GM13977 (cell line): Measurements from ENCODE around the gene POLD1.

Experiments
- DNase-seq: peaks from one replicate; pipeline ENCODE4 v3.0.0; 2012; ENCODE audit warnings: low spot score
- in situ Hi-C: fragments of 300-500 bp; cut with MboI; formaldehyde crosslinking; loops from one replicate; pipeline ENCODE4 v1.12.0; 2022; ENCODE audit warnings: low sequenced_read_pairs, low pct_unique_long_range_greater_than_20kb, mixed read lengths, inconsistent platforms; ENCODE audit not compliant: unreplicated experiment
- TF ChIP-seq, protein P1 (sequence below): IDR thresholded peaks from 2 replicates; pipeline ENCODE4 v1.5.1; 2012; ENCODE audit warnings: mild to moderate bottlenecking, control low read depth; ENCODE audit not compliant: insufficient read depth; ENCODE audit errors: extremely low read depth, missing control alignments

Gene POLD1

DNA sequence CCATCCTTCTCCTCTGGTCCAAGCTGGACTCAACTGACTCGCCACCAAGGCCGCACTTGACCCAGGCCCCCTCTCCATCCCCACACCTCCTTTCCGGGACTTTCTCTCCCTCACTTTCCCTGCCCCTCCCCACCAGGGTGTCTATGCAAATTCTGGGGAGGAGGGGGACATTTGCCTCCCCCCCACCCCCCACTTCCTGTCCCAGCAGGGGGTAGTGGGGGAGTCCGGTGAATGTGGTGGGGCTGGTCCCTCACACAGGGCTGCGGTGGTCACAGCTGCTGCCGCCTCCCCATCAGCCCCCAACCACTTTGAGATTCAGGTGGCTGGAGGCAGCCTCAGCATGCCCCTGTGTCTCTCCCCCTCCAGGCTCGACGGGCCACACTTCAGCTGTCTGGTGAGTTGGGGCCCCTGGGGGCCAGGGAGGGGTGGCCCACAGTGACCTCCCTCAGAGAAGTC lies 35.5 kb downstream of the POLD1 start:
- TF ChIP-seq, protein P1, sequence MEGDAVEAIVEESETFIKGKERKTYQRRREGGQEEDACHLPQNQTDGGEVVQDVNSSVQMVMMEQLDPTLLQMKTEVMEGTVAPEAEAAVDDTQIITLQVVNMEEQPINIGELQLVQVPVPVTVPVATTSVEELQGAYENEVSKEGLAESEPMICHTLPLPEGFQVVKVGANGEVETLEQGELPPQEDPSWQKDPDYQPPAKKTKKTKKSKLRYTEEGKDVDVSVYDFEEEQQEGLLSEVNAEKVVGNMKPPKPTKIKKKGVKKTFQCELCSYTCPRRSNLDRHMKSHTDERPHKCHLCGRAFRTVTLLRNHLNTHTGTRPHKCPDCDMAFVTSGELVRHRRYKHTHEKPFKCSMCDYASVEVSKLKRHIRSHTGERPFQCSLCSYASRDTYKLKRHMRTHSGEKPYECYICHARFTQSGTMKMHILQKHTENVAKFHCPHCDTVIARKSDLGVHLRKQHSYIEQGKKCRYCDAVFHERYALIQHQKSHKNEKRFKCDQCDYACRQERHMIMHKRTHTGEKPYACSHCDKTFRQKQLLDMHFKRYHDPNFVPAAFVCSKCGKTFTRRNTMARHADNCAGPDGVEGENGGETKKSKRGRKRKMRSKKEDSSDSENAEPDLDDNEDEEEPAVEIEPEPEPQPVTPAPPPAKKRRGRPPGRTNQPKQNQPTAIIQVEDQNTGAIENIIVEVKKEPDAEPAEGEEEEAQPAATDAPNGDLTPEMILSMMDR = no peak
- in situ Hi-C loops = no loop called here
- DNase-seq = peak; percentile 71

DNA sequence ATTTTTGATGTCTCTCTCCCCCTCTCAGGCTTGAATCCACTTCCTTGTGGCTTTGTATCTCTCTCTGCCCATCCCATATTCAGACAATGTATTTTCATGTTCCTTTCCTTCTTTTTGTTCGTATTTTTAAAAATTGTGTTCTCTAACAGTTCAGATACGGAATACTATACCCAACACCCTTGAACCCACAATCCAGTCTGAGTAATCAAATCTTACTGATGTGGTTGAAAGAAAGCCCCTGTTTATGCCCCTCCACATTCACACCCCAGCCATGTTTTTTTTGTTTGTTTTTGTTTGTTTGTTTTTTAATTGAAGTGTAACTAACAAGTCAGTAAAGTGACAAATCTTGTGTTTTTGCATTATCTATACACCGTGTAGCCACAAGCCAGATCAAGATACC lies 36.0 kb downstream of the POLD1 start:
- in situ Hi-C loops = no loop called here
- DNase-seq = no peak
- TF ChIP-seq, protein P1 = no peak

DNA sequence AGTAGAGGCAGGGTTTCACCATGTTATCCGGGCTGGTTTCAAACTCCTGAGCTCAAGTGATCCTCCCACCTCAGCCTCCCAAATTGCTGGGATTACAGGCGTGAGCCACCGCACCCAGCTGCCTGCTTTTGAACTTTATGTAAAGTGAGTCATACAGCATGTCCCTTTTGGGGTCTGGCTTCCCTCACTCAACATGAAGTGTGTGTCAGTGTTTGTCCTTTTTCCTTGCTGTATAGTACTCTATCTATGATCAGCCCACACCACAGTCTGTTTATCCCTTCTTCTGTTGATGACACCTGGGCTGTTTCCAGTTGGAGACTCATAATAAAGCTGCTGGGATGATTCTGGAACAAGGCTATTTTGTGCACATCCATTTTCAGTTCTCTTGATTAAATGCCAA lies 36.7 kb downstream of the POLD1 start:
- no peak for DNase-seq
- in situ Hi-C loops = no loop called here
- TF ChIP-seq, protein P1 = no peak

- TF ChIP-seq, protein P1 = no peak
- in situ Hi-C loops = no loop called here
- DNase-seq = no peak
Observed at GRCh38 chr19:50422397-50423278, 38.5 kb downstream of the POLD1 start.

GRCh38 chr19:50423279-50424113 lies 39.3 kb downstream of the POLD1 start:
- in situ Hi-C loops = no loop called here
- TF ChIP-seq, protein P1 = no peak
- DNase-seq = no peak

DNA sequence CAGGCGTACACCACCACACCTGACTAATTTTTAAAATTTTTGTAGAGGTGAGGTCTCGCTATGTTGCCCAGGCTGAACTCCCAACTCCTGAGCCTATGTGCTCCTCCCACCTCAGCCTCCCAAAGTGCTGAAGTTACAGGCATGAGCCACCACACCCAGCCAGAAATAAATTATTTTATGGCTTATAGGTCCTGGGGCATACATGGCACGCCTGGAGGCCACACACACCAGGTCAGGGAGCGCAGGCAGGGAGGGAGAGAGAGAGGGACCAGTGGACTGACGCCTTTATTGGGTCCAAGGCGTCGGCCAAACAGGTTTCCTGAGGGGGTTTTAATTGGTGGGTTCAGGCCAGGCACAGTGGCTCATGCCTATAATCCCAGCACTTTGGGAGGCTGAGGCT lies 41.4 kb downstream of the POLD1 start:
- in situ Hi-C loops = no loop called here
- DNase-seq = no peak
- TF ChIP-seq, protein P1 = no peak
